PC-9 (cell line): Measurements from ENCODE around the gene SETBP1. TPM values are rescaled to one million over a fixed set of nuclear protein-coding genes. Genes with fewer than 3 reads are reported as not detected.

Source experiments
- BruUV-seq: library from RNA; stranded (reverse); fragments of 400-500 nt; replicated peaks from 2 replicates; lab custom pipeline; 2021; lab: Mats Ljungman, UMichigan
- CTCF ChIA-PET: fragments of 300-600 bp; sonication (Branson Sonifier 250); formaldehyde crosslinking; loops from one replicate; lab custom pipeline; 2022; ENCODE audit warnings: antibody characterized with exemption; lab: Charles Lee
- POLR2A ChIA-PET: fragments of 300-600 bp; sonication (Branson Sonifier 250); formaldehyde crosslinking; loops from one replicate; lab custom pipeline; 2022; ENCODE audit warnings: antibody characterized with exemption; ENCODE audit not compliant: unreplicated experiment; lab: Charles Lee
- DNase-seq, 2 experiments: peaks; one replicate each; pipeline versions ENCODE4 v3.0.0 to v3.0.0-alpha.2; 2015 to 2022; ENCODE audit warnings: mixed read lengths in 1 of 2
- H2AFZ ChIP-seq: fragments of 200-600 bp; sonication (generic); 2 replicates; pipeline ENCODE4 v1.8.1; 2017; ENCODE audit warnings: antibody characterized with exemption
- H3F3A ChIP-seq: fragments of 200-600 bp; sonication (generic); 2 replicates; pipeline ENCODE4 v1.8.1; 2017; ENCODE audit warnings: antibody characterized with exemption, mild to moderate bottlenecking, low read depth; ENCODE audit not compliant: insufficient read depth
- H3K27ac ChIP-seq: fragments of 200-600 bp; sonication (generic); 2 replicates; pipeline ENCODE4 v1.6.1; 2016; ENCODE audit warnings: mixed run types
- H3K27me3 ChIP-seq: fragments of 200-600 bp; sonication (generic); 2 replicates; pipeline ENCODE4 v1.6.1; 2016; ENCODE audit warnings: low read depth, mixed run types; ENCODE audit not compliant: insufficient read depth
- H3K36me3 ChIP-seq: fragments of 200-600 bp; sonication (generic); 2 replicates; pipeline ENCODE4 v1.6.1; 2016; ENCODE audit warnings: low read depth, mixed run types
- H3K4me1 ChIP-seq: fragments of 200-600 bp; sonication (generic); replicated peaks from 2 replicates; pipeline ENCODE4 v1.6.1; 2016; ENCODE audit warnings: mixed run types; ENCODE audit not compliant: insufficient read depth
- H3K4me2 ChIP-seq: fragments of 200-600 bp; sonication (generic); 2 replicates; pipeline ENCODE4 v1.6.1; 2017; ENCODE audit warnings: mixed run types
- H3K4me3 ChIP-seq: fragments of 200-600 bp; sonication (generic); 2 replicates; pipeline ENCODE4 v1.6.1; 2016; ENCODE audit warnings: mixed run types
- H3K79me2 ChIP-seq: fragments of 200-600 bp; sonication (generic); 2 replicates; pipeline ENCODE4 v1.6.1; 2017; ENCODE audit warnings: low read depth, mixed run types
- H3K9me2 ChIP-seq: fragments of 200-600 bp; sonication (generic); 2 replicates; pipeline ENCODE4 v1.8.1; 2017; ENCODE audit warnings: mild to moderate bottlenecking; ENCODE audit not compliant: insufficient read depth
- H3K9me3 ChIP-seq: fragments of 200-600 bp; sonication (generic); 2 replicates; pipeline ENCODE4 v1.8.1; 2016; ENCODE audit warnings: low read depth; ENCODE audit not compliant: insufficient read depth
- H4K20me1 ChIP-seq: fragments of 200-600 bp; sonication (generic); 2 replicates; pipeline ENCODE4 v1.8.1; 2017; ENCODE audit not compliant: insufficient read depth
- CTCF ChIP-seq: fragments of 200-600 bp; sonication (generic); conservative IDR thresholded peaks from 2 replicates; pipeline ENCODE4 v1.6.1; 2017; ENCODE audit warnings: mixed run types, antibody characterized with exemption, mild to moderate bottlenecking, moderate library complexity
- EZH2 ChIP-seq: fragments of 200-600 bp; sonication (generic); IDR thresholded peaks from 2 replicates; pipeline ENCODE4 v1.8.0; 2017; ENCODE audit warnings: antibody characterized with exemption, low read depth
- intact Hi-C: fragments of 100-400 bp; cut with micrococcal nuclease; formaldehyde crosslinking; loops from one replicate; pipeline ENCODE4 v1.10.0; 2022; ENCODE audit not compliant: unreplicated experiment
- total RNA-seq: library from RNA; stranded (reverse); gene quantifications from 2 replicates; pipeline ENCODE4 v1.2.3, GENCODE V29; 2021

The SETBP1 gene
- total RNA-seq, 1 experiment from 2014 or later = 9.0 TPM

- CTCF ChIA-PET = no interaction called here
- Histone ChIP-seq H3K9me3 (no peaks in the 10 kb centered on the region), H3K9me2 (no peaks in the 10 kb centered on the region), H4K20me1 (no peaks in the 10 kb centered on the region), H3F3A (no peaks in the 10 kb centered on the region), H3K27ac (no peak overlapping the region), H3K79me2 (no peaks in the 10 kb centered on the region), H2AFZ (no peak overlapping the region), H3K4me1 (no peaks in the 10 kb centered on the region), H3K36me3 (no peaks in the 10 kb centered on the region), H3K4me2 (no peak overlapping the region), H3K4me3 (no peak overlapping the region), H3K27me3 (no peaks in the 10 kb centered on the region)
- intact Hi-C loops = no loop called here
- no TSS peak for BruUV-seq
- no peak for DNase-seq
- POLR2A ChIA-PET = no interaction called here
- TF ChIP-seq CTCF (no peak), EZH2 (no peak)
These were observed 234.5 kb downstream of the SETBP1 start for GRCh38 chr18:44915213-44915612.

- Histone ChIP-seq H3K9me2 (no peaks in the 10 kb centered on the region), H3K36me3 (no peaks in the 10 kb centered on the region), H3K4me1 (no peaks in the 10 kb centered on the region), H3K79me2 (no peaks in the 10 kb centered on the region), H3K4me3 (no peak overlapping the region), H3F3A (no peaks in the 10 kb centered on the region), H3K9me3 (no peaks in the 10 kb centered on the region), H3K27ac (no peak overlapping the region), H2AFZ (no peak overlapping the region), H4K20me1 (no peaks in the 10 kb centered on the region), H3K27me3 (no peaks in the 10 kb centered on the region), H3K4me2 (no peak overlapping the region)
- POLR2A ChIA-PET = no interaction called here
- DNase-seq = no peak
- intact Hi-C loops = no loop called here
- BruUV-seq = no TSS peak
- CTCF ChIA-PET = no interaction called here
- TF ChIP-seq EZH2 (no peak), CTCF (no peak)
These were observed 235.0 kb downstream of the SETBP1 start for GRCh38 chr18:44915661-44916060.

- TF ChIP-seq EZH2 = no peak
- TF ChIP-seq CTCF = no peak
- Histone ChIP-seq H3K27me3 (no peaks in the 10 kb centered on the region), H3K27ac (no peak overlapping the region), H4K20me1 (no peaks in the 10 kb centered on the region), H3K79me2 (no peaks in the 10 kb centered on the region), H3K36me3 (no peaks in the 10 kb centered on the region), H3K4me1 (no peaks in the 10 kb centered on the region), H3K4me3 (no peak overlapping the region), H3K4me2 (no peak overlapping the region), H3K9me3 (no peaks in the 10 kb centered on the region), H3K9me2 (no peaks in the 10 kb centered on the region), H2AFZ (no peak overlapping the region), H3F3A (no peaks in the 10 kb centered on the region)
- ChIA-PET CTCF (no interaction called here), POLR2A (no interaction called here)
- no TSS peak for BruUV-seq
- DNase-seq = peak in 1 of 2 experiments; percentile 35
- intact Hi-C loops = no loop called here
These were observed 235.9 kb downstream of the SETBP1 start for GRCh38 chr18:44916429-44917207.
